HEK293 (cell line): Measurements from ENCODE around the gene ADGRL1.
A peak's percentile ranks its signal among the peaks of the same experiment; 100 is the strongest.

ENCODE experiments used
- EGR2 ChIP-seq: fragments of 450-650 bp; formaldehyde crosslinking; IDR thresholded peaks from 2 replicates; pipeline ENCODE4 v1.5.1; 2016; ENCODE audit warnings: low read depth, missing biosample characterization, missing genetic modification characterization
- GFI1B ChIP-seq: fragments of 450-650 bp; formaldehyde crosslinking; IDR thresholded peaks from 2 replicates; pipeline ENCODE4 v1.5.1; 2016; ENCODE audit warnings: missing biosample characterization, missing genetic modification characterization
- GLI4 ChIP-seq: fragments of 450-650 bp; formaldehyde crosslinking; IDR thresholded peaks from 2 replicates; pipeline ENCODE4 v1.5.1; 2016; ENCODE audit warnings: missing biosample characterization, missing genetic modification characterization
- GLIS2 ChIP-seq: fragments of 450-650 bp; formaldehyde crosslinking; IDR thresholded peaks from 2 replicates; pipeline ENCODE4 v1.5.1; 2016; ENCODE audit warnings: missing biosample characterization, missing genetic modification characterization
- KLF10 ChIP-seq: fragments of 450-650 bp; IDR thresholded peaks from 2 replicates; pipeline ENCODE4 v1.5.1; 2018; ENCODE audit warnings: missing biosample characterization, mild to moderate bottlenecking, missing genetic modification characterization
- KLF7 ChIP-seq: fragments of 450-650 bp; formaldehyde crosslinking; IDR thresholded peaks from 2 replicates; pipeline ENCODE4 v1.5.1; 2016; ENCODE audit warnings: missing biosample characterization, missing genetic modification characterization, borderline replicate concordance
- SCRT1 ChIP-seq: fragments of 450-650 bp; formaldehyde crosslinking; IDR thresholded peaks from 2 replicates; pipeline ENCODE4 v1.5.1; 2016; ENCODE audit warnings: missing biosample characterization, missing genetic modification characterization, borderline replicate concordance
- SP7 ChIP-seq: fragments of 450-650 bp; formaldehyde crosslinking; IDR thresholded peaks from 2 replicates; pipeline ENCODE4 v1.5.1; 2016; ENCODE audit warnings: missing biosample characterization, missing genetic modification characterization
- TCF7L2 ChIP-seq: IDR thresholded peaks from 2 replicates; pipeline ENCODE4 v1.6.1; 2011; ENCODE audit warnings: low read depth, mild to moderate bottlenecking, inconsistent platforms, low read length, moderate library complexity, borderline replicate concordance
- ZBTB8A ChIP-seq: fragments of 450-650 bp; formaldehyde crosslinking; IDR thresholded peaks from 2 replicates; pipeline ENCODE4 v1.5.1; 2016; ENCODE audit warnings: missing biosample characterization, missing genetic modification characterization
- ZFP3 ChIP-seq: fragments of 450-650 bp; formaldehyde crosslinking; IDR thresholded peaks from 2 replicates; pipeline ENCODE4 v1.5.1; 2016; ENCODE audit warnings: low read depth, missing biosample characterization, missing genetic modification characterization
- ZFP37 ChIP-seq: fragments of 450-650 bp; formaldehyde crosslinking; IDR thresholded peaks from 2 replicates; pipeline ENCODE4 v1.5.1; 2016; ENCODE audit warnings: missing biosample characterization, missing genetic modification characterization
- ZNF155 ChIP-seq: fragments of 450-650 bp; formaldehyde crosslinking; IDR thresholded peaks from 2 replicates; pipeline ENCODE4 v1.5.1; 2016; ENCODE audit warnings: missing biosample characterization, missing genetic modification characterization
- ZNF169 ChIP-seq: fragments of 450-650 bp; formaldehyde crosslinking; IDR thresholded peaks from 2 replicates; pipeline ENCODE4 v1.5.1; 2016; ENCODE audit warnings: missing biosample characterization, missing genetic modification characterization
- ZNF24 ChIP-seq: fragments of 450-650 bp; formaldehyde crosslinking; IDR thresholded peaks from 2 replicates; pipeline ENCODE4 v1.5.1; 2016; ENCODE audit warnings: missing biosample characterization, missing genetic modification characterization
- ZNF335 ChIP-seq: fragments of 450-650 bp; formaldehyde crosslinking; conservative IDR thresholded peaks from 2 replicates; pipeline ENCODE4 v1.5.1; 2016; ENCODE audit warnings: missing biosample characterization, missing genetic modification characterization
- ZNF366 ChIP-seq: fragments of 450-650 bp; formaldehyde crosslinking; conservative IDR thresholded peaks from 2 replicates; pipeline ENCODE4 v1.5.1; 2016; ENCODE audit warnings: missing biosample characterization, missing genetic modification characterization
- ZNF558 ChIP-seq: fragments of 450-650 bp; formaldehyde crosslinking; IDR thresholded peaks from 2 replicates; pipeline ENCODE4 v1.5.1; 2016; ENCODE audit warnings: missing biosample characterization, missing genetic modification characterization
- ZNF571 ChIP-seq: fragments of 450-650 bp; formaldehyde crosslinking; IDR thresholded peaks from 2 replicates; pipeline ENCODE4 v1.5.0; 2017; ENCODE audit warnings: missing biosample characterization, missing genetic modification characterization
- ZNF621 ChIP-seq: fragments of 450-650 bp; formaldehyde crosslinking; IDR thresholded peaks from 2 replicates; pipeline ENCODE4 v1.5.1; 2017; ENCODE audit warnings: missing biosample characterization, missing genetic modification characterization
- ZNF654 ChIP-seq: fragments of 450-650 bp; formaldehyde crosslinking; IDR thresholded peaks from 2 replicates; pipeline ENCODE4 v1.5.1; 2016; ENCODE audit warnings: low read depth, missing biosample characterization, missing genetic modification characterization
- ZNF670 ChIP-seq: fragments of 450-650 bp; formaldehyde crosslinking; IDR thresholded peaks from 2 replicates; pipeline ENCODE4 v1.5.1; 2016; ENCODE audit warnings: missing biosample characterization, missing genetic modification characterization, low read depth
- TF ChIP-seq, protein P1 (sequence below): fragments of 450-650 bp; formaldehyde crosslinking; IDR thresholded peaks from 2 replicates; pipeline ENCODE4 v1.5.1; 2016; ENCODE audit warnings: missing biosample characterization, missing genetic modification characterization
- TF ChIP-seq, protein P2 (sequence below): fragments of 450-650 bp; formaldehyde crosslinking; IDR thresholded peaks from 2 replicates; pipeline ENCODE4 v1.5.1; 2016; ENCODE audit warnings: missing biosample characterization, missing genetic modification characterization
- TF ChIP-seq, protein P3 (sequence below): fragments of 450-650 bp; formaldehyde crosslinking; IDR thresholded peaks from 2 replicates; pipeline ENCODE4 v1.5.1; 2016; ENCODE audit warnings: missing biosample characterization, missing genetic modification characterization
- TF ChIP-seq, protein P4 (sequence below): fragments of 450-650 bp; formaldehyde crosslinking; IDR thresholded peaks from 2 replicates; pipeline ENCODE4 v1.5.1; 2016; ENCODE audit warnings: missing biosample characterization, missing genetic modification characterization, borderline replicate concordance
- TF ChIP-seq, protein P5 (sequence below): IDR thresholded peaks from 2 replicates; pipeline ENCODE4 v1.6.1; 2011; ENCODE audit warnings: mild to moderate bottlenecking, low read depth, low read length, borderline replicate concordance
- TF ChIP-seq, protein P6 (sequence below): fragments of 450-650 bp; formaldehyde crosslinking; IDR thresholded peaks from 2 replicates; pipeline ENCODE4 v1.5.1; 2016; ENCODE audit warnings: missing biosample characterization, missing genetic modification characterization

Gene ADGRL1

DNA sequence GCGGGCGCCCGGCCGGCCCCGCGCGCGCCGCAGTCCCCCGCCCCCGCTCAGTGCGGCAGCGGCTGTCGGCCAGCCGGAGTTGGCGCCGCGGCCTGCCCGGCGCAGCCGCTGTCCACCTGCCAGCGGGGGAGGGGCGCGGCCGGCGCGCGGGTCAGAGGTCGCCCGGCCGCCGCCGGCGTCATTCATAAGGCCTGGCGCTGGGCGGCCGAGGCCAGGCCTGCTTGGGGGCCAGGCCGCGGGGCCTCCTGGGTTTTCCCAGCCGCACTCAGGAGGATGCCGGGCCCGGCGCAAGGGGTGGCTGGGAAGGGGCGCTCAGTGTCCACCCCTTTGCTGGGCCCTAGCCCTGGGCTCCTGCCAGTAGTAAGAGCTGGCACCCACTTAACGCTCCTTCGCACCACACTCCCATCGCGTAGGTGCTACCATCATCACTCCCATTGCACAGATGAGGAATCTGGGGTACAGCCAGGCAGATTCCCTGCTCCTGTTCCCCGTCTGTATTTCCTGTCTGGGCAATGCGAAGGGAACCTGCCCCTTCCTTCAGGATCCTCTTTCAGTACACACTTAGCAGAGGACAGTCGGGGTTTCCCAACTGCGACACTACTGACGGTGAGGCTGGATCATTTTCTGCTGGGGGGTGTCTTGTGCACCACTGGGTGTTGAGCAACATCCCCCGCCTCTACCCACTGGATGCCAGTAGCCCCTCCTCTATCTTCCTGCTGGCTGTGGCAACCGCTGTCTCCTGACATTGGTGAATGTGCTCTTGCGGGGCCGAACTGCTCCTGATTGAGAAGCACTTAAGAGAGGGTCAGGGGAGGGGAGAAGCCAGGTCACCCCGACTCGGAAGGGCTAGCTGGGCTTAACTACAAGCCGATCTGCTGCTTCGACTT is 87.6 kb downstream of the ADGRL1 start (continued):
- no peak for TF ChIP-seq GFI1B (tag by site-specific recombination)
- no peak for TF ChIP-seq ZNF155 (tag by site-specific recombination)
- no peak for TF ChIP-seq KLF7 (tag by site-specific recombination)
- TF ChIP-seq, protein P1, sequence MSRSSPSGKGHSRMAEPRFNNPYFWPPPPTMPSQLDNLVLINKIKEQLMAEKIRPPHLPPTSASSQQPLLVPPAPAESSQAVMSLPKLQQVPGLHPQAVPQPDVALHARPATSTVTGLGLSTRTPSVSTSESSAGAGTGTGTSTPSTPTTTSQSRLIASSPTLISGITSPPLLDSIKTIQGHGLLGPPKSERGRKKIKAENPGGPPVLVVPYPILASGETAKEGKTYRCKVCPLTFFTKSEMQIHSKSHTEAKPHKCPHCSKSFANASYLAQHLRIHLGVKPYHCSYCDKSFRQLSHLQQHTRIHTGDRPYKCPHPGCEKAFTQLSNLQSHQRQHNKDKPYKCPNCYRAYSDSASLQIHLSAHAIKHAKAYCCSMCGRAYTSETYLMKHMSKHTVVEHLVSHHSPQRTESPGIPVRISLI (tag by site-specific recombination): no peak
- TF ChIP-seq, protein P2, sequence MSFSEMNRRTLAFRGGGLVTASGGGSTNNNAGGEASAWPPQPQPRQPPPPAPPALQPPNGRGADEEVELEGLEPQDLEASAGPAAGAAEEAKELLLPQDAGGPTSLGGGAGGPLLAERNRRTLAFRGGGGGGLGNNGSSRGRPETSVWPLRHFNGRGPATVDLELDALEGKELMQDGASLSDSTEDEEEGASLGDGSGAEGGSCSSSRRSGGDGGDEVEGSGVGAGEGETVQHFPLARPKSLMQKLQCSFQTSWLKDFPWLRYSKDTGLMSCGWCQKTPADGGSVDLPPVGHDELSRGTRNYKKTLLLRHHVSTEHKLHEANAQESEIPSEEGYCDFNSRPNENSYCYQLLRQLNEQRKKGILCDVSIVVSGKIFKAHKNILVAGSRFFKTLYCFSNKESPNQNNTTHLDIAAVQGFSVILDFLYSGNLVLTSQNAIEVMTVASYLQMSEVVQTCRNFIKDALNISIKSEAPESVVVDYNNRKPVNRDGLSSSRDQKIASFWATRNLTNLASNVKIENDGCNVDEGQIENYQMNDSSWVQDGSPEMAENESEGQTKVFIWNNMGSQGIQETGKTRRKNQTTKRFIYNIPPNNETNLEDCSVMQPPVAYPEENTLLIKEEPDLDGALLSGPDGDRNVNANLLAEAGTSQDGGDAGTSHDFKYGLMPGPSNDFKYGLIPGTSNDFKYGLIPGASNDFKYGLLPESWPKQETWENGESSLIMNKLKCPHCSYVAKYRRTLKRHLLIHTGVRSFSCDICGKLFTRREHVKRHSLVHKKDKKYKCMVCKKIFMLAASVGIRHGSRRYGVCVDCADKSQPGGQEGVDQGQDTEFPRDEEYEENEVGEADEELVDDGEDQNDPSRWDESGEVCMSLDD (tag by site-specific recombination): peak; percentile 75
- peak; percentile 87 for TF ChIP-seq ZNF335 (tag by site-specific recombination)
- no peak for TF ChIP-seq ZNF654 (tag by site-specific recombination)
- no peak for TF ChIP-seq ZNF621 (tag by site-specific recombination)
- TF ChIP-seq ZFP37: no peak
- TF ChIP-seq, protein P3, sequence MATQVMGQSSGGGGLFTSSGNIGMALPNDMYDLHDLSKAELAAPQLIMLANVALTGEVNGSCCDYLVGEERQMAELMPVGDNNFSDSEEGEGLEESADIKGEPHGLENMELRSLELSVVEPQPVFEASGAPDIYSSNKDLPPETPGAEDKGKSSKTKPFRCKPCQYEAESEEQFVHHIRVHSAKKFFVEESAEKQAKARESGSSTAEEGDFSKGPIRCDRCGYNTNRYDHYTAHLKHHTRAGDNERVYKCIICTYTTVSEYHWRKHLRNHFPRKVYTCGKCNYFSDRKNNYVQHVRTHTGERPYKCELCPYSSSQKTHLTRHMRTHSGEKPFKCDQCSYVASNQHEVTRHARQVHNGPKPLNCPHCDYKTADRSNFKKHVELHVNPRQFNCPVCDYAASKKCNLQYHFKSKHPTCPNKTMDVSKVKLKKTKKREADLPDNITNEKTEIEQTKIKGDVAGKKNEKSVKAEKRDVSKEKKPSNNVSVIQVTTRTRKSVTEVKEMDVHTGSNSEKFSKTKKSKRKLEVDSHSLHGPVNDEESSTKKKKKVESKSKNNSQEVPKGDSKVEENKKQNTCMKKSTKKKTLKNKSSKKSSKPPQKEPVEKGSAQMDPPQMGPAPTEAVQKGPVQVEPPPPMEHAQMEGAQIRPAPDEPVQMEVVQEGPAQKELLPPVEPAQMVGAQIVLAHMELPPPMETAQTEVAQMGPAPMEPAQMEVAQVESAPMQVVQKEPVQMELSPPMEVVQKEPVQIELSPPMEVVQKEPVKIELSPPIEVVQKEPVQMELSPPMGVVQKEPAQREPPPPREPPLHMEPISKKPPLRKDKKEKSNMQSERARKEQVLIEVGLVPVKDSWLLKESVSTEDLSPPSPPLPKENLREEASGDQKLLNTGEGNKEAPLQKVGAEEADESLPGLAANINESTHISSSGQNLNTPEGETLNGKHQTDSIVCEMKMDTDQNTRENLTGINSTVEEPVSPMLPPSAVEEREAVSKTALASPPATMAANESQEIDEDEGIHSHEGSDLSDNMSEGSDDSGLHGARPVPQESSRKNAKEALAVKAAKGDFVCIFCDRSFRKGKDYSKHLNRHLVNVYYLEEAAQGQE: no peak
- no peak for TF ChIP-seq SCRT1 (tag by site-specific recombination)
- 0 out of 2 replicates have a peak, but pooled peaks have one; percentile 31 for TF ChIP-seq ZBTB8A (tag by site-specific recombination)
- TF ChIP-seq, protein P4, sequence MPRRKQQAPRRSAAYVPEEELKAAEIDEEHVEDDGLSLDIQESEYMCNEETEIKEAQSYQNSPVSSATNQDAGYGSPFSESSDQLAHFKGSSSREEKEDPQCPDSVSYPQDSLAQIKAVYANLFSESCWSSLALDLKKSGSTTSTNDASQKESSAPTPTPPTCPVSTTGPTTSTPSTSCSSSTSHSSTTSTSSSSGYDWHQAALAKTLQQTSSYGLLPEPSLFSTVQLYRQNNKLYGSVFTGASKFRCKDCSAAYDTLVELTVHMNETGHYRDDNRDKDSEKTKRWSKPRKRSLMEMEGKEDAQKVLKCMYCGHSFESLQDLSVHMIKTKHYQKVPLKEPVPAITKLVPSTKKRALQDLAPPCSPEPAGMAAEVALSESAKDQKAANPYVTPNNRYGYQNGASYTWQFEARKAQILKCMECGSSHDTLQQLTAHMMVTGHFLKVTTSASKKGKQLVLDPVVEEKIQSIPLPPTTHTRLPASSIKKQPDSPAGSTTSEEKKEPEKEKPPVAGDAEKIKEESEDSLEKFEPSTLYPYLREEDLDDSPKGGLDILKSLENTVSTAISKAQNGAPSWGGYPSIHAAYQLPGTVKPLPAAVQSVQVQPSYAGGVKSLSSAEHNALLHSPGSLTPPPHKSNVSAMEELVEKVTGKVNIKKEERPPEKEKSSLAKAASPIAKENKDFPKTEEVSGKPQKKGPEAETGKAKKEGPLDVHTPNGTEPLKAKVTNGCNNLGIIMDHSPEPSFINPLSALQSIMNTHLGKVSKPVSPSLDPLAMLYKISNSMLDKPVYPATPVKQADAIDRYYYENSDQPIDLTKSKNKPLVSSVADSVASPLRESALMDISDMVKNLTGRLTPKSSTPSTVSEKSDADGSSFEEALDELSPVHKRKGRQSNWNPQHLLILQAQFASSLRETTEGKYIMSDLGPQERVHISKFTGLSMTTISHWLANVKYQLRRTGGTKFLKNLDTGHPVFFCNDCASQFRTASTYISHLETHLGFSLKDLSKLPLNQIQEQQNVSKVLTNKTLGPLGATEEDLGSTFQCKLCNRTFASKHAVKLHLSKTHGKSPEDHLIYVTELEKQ: no peak
- peak; percentile 80 for TF ChIP-seq GLIS2 (tag by site-specific recombination)
- TF ChIP-seq ZFP3 (tag by site-specific recombination): no peak
- peak; percentile 62 for TF ChIP-seq SP7 (tag by site-specific recombination)
- 0 out of 2 replicates have a peak, but pooled peaks have one; percentile 43 for TF ChIP-seq ZNF24 (tag by site-specific recombination)
- no peak for TF ChIP-seq ZNF670 (tag by site-specific recombination)
- TF ChIP-seq, protein P5, sequence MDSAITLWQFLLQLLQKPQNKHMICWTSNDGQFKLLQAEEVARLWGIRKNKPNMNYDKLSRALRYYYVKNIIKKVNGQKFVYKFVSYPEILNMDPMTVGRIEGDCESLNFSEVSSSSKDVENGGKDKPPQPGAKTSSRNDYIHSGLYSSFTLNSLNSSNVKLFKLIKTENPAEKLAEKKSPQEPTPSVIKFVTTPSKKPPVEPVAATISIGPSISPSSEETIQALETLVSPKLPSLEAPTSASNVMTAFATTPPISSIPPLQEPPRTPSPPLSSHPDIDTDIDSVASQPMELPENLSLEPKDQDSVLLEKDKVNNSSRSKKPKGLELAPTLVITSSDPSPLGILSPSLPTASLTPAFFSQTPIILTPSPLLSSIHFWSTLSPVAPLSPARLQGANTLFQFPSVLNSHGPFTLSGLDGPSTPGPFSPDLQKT: no peak
- TF ChIP-seq TCF7L2: no peak
- TF ChIP-seq, protein P6, sequence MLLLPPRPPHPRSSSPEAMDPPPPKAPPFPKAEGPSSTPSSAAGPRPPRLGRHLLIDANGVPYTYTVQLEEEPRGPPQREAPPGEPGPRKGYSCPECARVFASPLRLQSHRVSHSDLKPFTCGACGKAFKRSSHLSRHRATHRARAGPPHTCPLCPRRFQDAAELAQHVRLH: no peak
- TF ChIP-seq GLI4 (tag by site-specific recombination): no peak
- TF ChIP-seq KLF10 (tag by site-specific recombination): no peak
- no peak for TF ChIP-seq EGR2
- 0 out of 2 replicates have a peak, but pooled peaks have one; percentile 22 for TF ChIP-seq ZNF366 (tag by site-specific recombination)
- TF ChIP-seq ZNF169: no peak
- TF ChIP-seq ZNF571 (tag by site-specific recombination): no peak
- no peak for TF ChIP-seq ZNF558 (tag by site-specific recombination)
